CD14-positive monocyte (primary cell): ENCODE results near the gene RRN3. TPM values are rescaled to one million over a fixed set of nuclear protein-coding genes. Genes with fewer than 3 reads are reported as not detected.
"Not testable (repeated sequence)": the region's sequence is repeated elsewhere in the genome, so short reads cannot be mapped to it uniquely, and the experiment has no call there.

ENCODE experiments used
- DNase-seq, 3 donors: peaks; one replicate each; pipeline ENCODE4 v3.0.0-alpha.2; 2011 to 2022
- H2AFZ ChIP-seq: 2 replicates; pipeline ENCODE4 v1.6.0; 2012; ENCODE audit warnings: mild to moderate bottlenecking, low read depth, low read length, inconsistent platforms; ENCODE audit not compliant: insufficient read depth, poor library complexity, severe bottlenecking
- H3K27ac ChIP-seq, 2 donors: 1 replicate in 1 of 2; 2 replicates in 1 of 2; pipeline ENCODE4 v1.5.1; 2012 to 2013; ENCODE audit warnings: low read length in 2 of 2, control low read depth in 1 of 2, inconsistent platforms in 1 of 2, low read depth in 1 of 2, mild to moderate bottlenecking in 1 of 2
- H3K27me3 ChIP-seq, 2 donors: one replicate each; pipeline versions ENCODE4 v1.6.0 to v1.6.1; 2011 to 2013; ENCODE audit warnings: low read length in 2 of 2; ENCODE audit not compliant: control insufficient read depth in 2 of 2, insufficient read depth in 2 of 2
- H3K36me3 ChIP-seq, 2 donors: replicated peaks in 1 of 2; 1 replicate in 1 of 2; 2 replicates in 1 of 2; pipeline versions ENCODE4 v1.5.1 to v1.6.1; 2012 to 2013; ENCODE audit warnings: low read length in 2 of 2, control low read depth in 1 of 2, inconsistent platforms in 1 of 2, mild to moderate bottlenecking in 1 of 2; ENCODE audit not compliant: insufficient read depth in 2 of 2, control insufficient read depth in 1 of 2
- H3K4me1 ChIP-seq, 2 donors: 1 replicate in 1 of 2; 2 replicates in 1 of 2; pipeline versions ENCODE4 v1.5.1 to v1.6.1; 2012 to 2013; ENCODE audit warnings: low read length in 2 of 2, control low read depth in 1 of 2, inconsistent platforms in 1 of 2, mild to moderate bottlenecking in 1 of 2, moderate library complexity in 1 of 2; ENCODE audit not compliant: insufficient read depth in 2 of 2, control insufficient read depth in 1 of 2
- H3K4me2 ChIP-seq: replicated peaks from 2 replicates; pipeline ENCODE3; 2012; ENCODE audit warnings: low read length, moderate library complexity, mild to moderate bottlenecking; ENCODE audit not compliant: poor library complexity, severe bottlenecking; ENCODE audit errors: extremely low read depth
- H3K4me3 ChIP-seq, 3 experiments: fragments of 200-600 bp in 1 of 3; sonication (generic) in 1 of 3; replicated peaks in 1 of 3; 1 replicate in 2 of 3; 2 replicates in 1 of 3; pipeline ENCODE4 v1.5.1; 2011 to 2013; ENCODE audit warnings: low read length in 3 of 3, mild to moderate bottlenecking in 3 of 3, control low read depth in 2 of 3, low read depth in 2 of 3, inconsistent platforms in 1 of 3, moderate library complexity in 1 of 3
- H3K79me2 ChIP-seq: 2 replicates; pipeline ENCODE4 v1.6.0; 2012; ENCODE audit warnings: mild to moderate bottlenecking, control low read depth, inconsistent platforms, low read length, moderate library complexity; ENCODE audit not compliant: insufficient read depth
- H3K9ac ChIP-seq: 2 replicates; pipeline ENCODE4 v1.6.0; 2017; ENCODE audit warnings: low read length, mild to moderate bottlenecking; ENCODE audit not compliant: insufficient read depth, poor library complexity, severe bottlenecking
- H3K9me3 ChIP-seq, 2 donors: replicated peaks in 1 of 2; 1 replicate in 1 of 2; 2 replicates in 1 of 2; pipeline versions ENCODE4 v1.5.1 to v1.6.1; 2012 to 2013; ENCODE audit warnings: low read length in 2 of 2, control low read depth in 1 of 2; ENCODE audit not compliant: control insufficient read depth in 1 of 2, insufficient read depth in 1 of 2
- H4K20me1 ChIP-seq: 2 replicates; pipeline ENCODE4 v1.6.0; 2012; ENCODE audit warnings: mild to moderate bottlenecking, low read length, control low read depth, moderate library complexity; ENCODE audit not compliant: insufficient read depth
- H3K27ac Mint-ChIP-seq, 7 donors: one replicate each; pipeline ENCODE4 v1.8.0; 2020; ENCODE audit warnings: mild to moderate bottlenecking in 7 of 7, mixed read lengths in 7 of 7, moderate library complexity in 6 of 7, inconsistent platforms in 2 of 7
- H3K27me3 Mint-ChIP-seq, 3 donors: one replicate each; pipeline ENCODE4 v1.8.0; 2021 to 2022; ENCODE audit warnings: low read depth in 3 of 3, mild to moderate bottlenecking in 3 of 3, mixed read lengths in 3 of 3, moderate library complexity in 3 of 3, inconsistent platforms in 1 of 3
- H3K36me3 Mint-ChIP-seq, 2 donors: one replicate each; pipeline ENCODE4 v1.8.0; 2020; ENCODE audit warnings: mixed read lengths in 2 of 2, inconsistent platforms in 1 of 2, mild to moderate bottlenecking in 1 of 2
- H3K4me1 Mint-ChIP-seq: one replicate; pipeline ENCODE4 v1.8.0; 2020; ENCODE audit warnings: mild to moderate bottlenecking, mixed read lengths
- H3K4me3 Mint-ChIP-seq, 2 donors: one replicate each; pipeline ENCODE4 v1.8.0; 2020; ENCODE audit warnings: mild to moderate bottlenecking in 2 of 2, mixed read lengths in 2 of 2, moderate library complexity in 1 of 2
- H3K9me3 Mint-ChIP-seq, 7 donors: one replicate each; pipeline ENCODE4 v1.8.0; 2020 to 2022; ENCODE audit warnings: mixed read lengths in 7 of 7, mild to moderate bottlenecking in 6 of 7, moderate library complexity in 6 of 7, inconsistent platforms in 2 of 7
- WGBS: methylation state at CpG from one replicate; pipeline ENCODE4 v1.1.5; 2013; ENCODE audit warnings: missing lambda C conversion rate; ENCODE audit not compliant: insufficient coverage; 5-methylcytosine and 5-hydroxymethylcytosine counted together
- intact Hi-C, 2 donors: fragments of 100-400 bp; cut with micrococcal nuclease; formaldehyde crosslinking; loops; one replicate each; pipeline versions ENCODE4 v1.15.0 to v1.15.1; 2023
- polyA plus RNA-seq, 3 donors: library from polyadenylated mRNA; depleted of rRNA in 1 of 3; unstranded in 2 of 3; stranded (reverse) in 1 of 3; fragments of 300-500 nt in 2 of 3; fragments of >200 nt in 1 of 3; fragmentation: Illumina TruSeq in 2 of 3; gene quantifications; 1 replicate in 2 of 3; 2 replicates in 1 of 3; pipeline ENCODE4 v1.2.3, GENCODE V29; 2012 to 2021

The RRN3 gene
- polyA plus RNA-seq, 3 donors = 4.3 to 9.2 (median 9.1) TPM

- H3K4me2 ChIP-seq, H3K27me3 ChIP-seq, H3K27me3 Mint-ChIP-seq, H3K4me1 ChIP-seq, H3K79me2 ChIP-seq, H4K20me1 ChIP-seq, H3K9me3 Mint-ChIP-seq, H3K4me3 Mint-ChIP-seq, DNase-seq, intact Hi-C loops, H3K27ac ChIP-seq, H2AFZ ChIP-seq, H3K4me3 ChIP-seq, H3K9ac ChIP-seq, H3K9me3 ChIP-seq: not testable (repeated sequence)
- peaks cover 72 to 95% of the 10 kb centered on the region in 2 donors for H3K36me3 ChIP-seq
- WGBS = 96% methylated on average over 20 of the region's 27 CpGs
- Mint-ChIP-seq H3K27ac (peak overlapping the region in 3 of 7 donors; percentile 5 to 81 (median 18)), H3K4me1 (peaks cover 13% of the 10 kb centered on the region), H3K36me3 (peaks cover 83 to 92% of the 10 kb centered on the region in 2 donors)
Measured at GRCh38 chr16:15028801-15029698, 65.0 kb downstream of the RRN3 start.

DNA sequence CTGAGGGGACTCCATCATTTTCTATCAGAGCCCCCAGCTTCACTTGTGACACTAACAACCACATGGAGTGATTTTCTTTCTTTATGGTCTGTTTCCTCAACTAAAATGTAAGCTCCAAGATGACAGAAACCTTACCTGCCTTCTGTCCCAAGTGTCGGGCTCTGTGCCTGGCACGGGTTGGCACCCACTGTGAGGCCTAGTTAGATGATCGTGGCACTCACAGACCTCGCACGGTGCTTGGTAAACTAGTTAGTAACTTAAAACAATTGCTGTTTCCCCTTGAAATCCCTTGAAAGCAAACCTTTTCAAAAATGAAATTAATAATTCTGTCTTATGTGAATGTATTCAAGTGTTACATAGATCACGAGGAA, 65.7 kb downstream of the RRN3 start:
- H4K20me1 ChIP-seq, H2AFZ ChIP-seq, H3K4me2 ChIP-seq, H3K27me3 ChIP-seq, intact Hi-C loops, H3K4me1 ChIP-seq, H3K4me3 ChIP-seq, H3K9me3 Mint-ChIP-seq, H3K9ac ChIP-seq, H3K27me3 Mint-ChIP-seq, H3K9me3 ChIP-seq, DNase-seq, H3K79me2 ChIP-seq, H3K4me3 Mint-ChIP-seq, H3K27ac ChIP-seq: not testable (repeated sequence)
- H3K36me3 Mint-ChIP-seq = peaks cover 83 to 92% of the 10 kb centered on the region in 2 donors
- peaks cover 13% of the 10 kb centered on the region for H3K4me1 Mint-ChIP-seq
- peaks cover 72 to 95% of the 10 kb centered on the region in 2 donors for H3K36me3 ChIP-seq
- WGBS = 100% methylated on average over 3 of the region's 6 CpGs
- peak overlapping the region in 3 of 7 donors; percentile 14 to 29 (median 17) for H3K27ac Mint-ChIP-seq

DNA sequence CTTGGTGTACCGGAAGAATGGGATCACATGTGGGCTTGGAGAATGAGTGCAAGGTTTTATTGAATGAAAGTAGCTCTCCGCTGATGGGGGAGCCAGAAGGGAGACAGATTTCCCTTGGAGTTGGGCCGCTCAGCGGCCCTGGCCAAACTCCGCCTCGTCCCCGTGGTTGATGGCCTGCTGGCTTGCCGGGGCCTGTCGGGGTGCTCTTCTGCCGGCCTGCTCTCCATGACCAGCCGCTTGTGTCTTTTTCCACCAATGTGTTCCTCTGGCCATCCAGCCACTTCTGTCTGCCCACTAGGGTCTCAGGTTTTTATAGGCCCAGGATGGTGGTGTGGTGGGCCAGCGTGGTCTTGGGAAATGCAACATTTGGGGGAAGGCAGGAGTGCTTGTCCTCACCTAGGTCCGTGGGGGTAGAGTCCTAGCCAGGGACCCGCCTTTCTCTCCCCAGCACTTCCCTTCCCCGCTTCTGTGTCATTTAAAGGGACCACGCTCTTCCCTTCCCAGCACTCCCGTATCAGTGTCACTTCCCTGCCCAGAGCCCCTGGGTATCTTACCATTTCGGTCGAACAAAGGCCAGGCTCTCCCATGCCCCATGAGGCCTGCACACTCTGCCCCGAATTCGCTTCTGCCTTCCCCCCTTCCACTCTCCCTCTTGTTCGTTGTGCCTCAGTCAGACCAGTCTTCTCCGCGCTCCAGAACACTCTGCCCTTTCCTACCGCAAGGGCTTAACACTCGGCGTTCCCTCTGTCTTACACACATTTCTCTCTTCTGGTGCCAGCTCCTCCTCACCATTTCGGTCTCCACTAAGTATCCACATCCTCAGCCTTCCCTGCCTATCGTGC, 66.3 kb downstream of the RRN3 start:
- H2AFZ ChIP-seq, DNase-seq, H3K79me2 ChIP-seq, H3K4me3 Mint-ChIP-seq, intact Hi-C loops, H3K4me1 ChIP-seq, H4K20me1 ChIP-seq, H3K9ac ChIP-seq, H3K4me2 ChIP-seq, H3K4me3 ChIP-seq, H3K27ac ChIP-seq, H3K9me3 ChIP-seq, H3K9me3 Mint-ChIP-seq, H3K27me3 Mint-ChIP-seq, H3K27me3 ChIP-seq: not testable (repeated sequence)
- Mint-ChIP-seq H3K4me1 (peaks cover 13% of the 10 kb centered on the region), H3K27ac (peak overlapping the region in 4 of 7 donors; percentile 4 to 85 (median 28)), H3K36me3 (peaks cover 83 to 92% of the 10 kb centered on the region in 2 donors)
- WGBS = 94% methylated on average over 24 of the region's 29 CpGs
- peaks cover 72 to 95% of the 10 kb centered on the region in 2 donors for H3K36me3 ChIP-seq

DNA sequence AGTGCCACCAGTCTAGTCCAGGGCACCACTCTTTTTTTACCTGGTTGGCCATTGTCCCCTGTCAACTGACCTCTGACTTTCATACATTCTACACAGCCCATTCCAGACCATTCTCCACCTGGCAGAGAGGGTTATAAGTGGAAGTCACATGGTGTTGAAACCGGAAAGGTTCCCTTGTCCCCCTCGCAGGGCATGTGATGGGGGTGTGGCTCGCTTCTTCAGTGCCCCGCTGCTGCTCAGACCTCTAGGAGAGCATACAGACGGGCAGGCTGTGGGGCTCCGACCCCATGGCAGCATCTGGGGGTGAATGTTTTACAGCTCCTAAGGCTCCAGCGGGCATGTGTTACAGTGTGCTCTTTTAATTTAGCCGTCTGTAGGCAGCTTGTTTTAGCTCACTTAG, 67.0 kb downstream of the RRN3 start:
- DNase-seq, H3K9me3 Mint-ChIP-seq, H3K27me3 Mint-ChIP-seq, intact Hi-C loops, H3K79me2 ChIP-seq, H4K20me1 ChIP-seq, H3K4me3 ChIP-seq, H3K4me3 Mint-ChIP-seq, H3K9ac ChIP-seq, H2AFZ ChIP-seq, H3K27ac ChIP-seq, H3K27me3 ChIP-seq, H3K4me2 ChIP-seq, H3K4me1 ChIP-seq, H3K9me3 ChIP-seq: not testable (repeated sequence)
- WGBS = 57% methylated on average over 4 of the region's 8 CpGs
- H3K36me3 ChIP-seq = peaks cover 72 to 95% of the 10 kb centered on the region in 2 donors
- H3K36me3 Mint-ChIP-seq = peaks cover 84 to 92% of the 10 kb centered on the region in 2 donors
- H3K27ac Mint-ChIP-seq = peak overlapping the region in 4 of 7 donors; percentile 2 to 85 (median 45)
- peaks cover 13% of the 10 kb centered on the region for H3K4me1 Mint-ChIP-seq
